ENCODE data around the gene CALML5.

- TF ChIP-seq POLR2A (IDR thresholded peaks at IDR 0.05) = no peak
- no peak for TF ChIP-seq CTCF (IDR thresholded peaks at IDR 0.05)
Observed at GRCh38 chr10:5538446-5538845, 39.1 kb upstream of the CALML5 start.

Measured in thyroid gland (tissue), 4 donors.